COLO668 (cell line): ENCODE data around the gene JHY.

Experiments
- DNase-seq: peaks from one replicate; lab custom pipeline; 2025; ENCODE audit not compliant: unreplicated experiment; lab: John Stamatoyannopoulos, UW

JHY gene

GRCh38 chr11:122871302-122871701 is 11.3 kb upstream of the JHY start:
- no peak for DNase-seq

GRCh38 chr11:122872046-122872445 is 10.5 kb upstream of the JHY start:
- no peak for DNase-seq

- DNase-seq, result no peak
Observed at GRCh38 chr11:122874991-122875390, 7.6 kb upstream of the JHY start.

GRCh38 chr11:122877732-122878131 is 4.8 kb upstream of the JHY start:
- no peak for DNase-seq

- no peak for DNase-seq
Observed at GRCh38 chr11:122879785-122880184, 2.8 kb upstream of the JHY start.

- peak; percentile 57 for DNase-seq
Observed at GRCh38 chr11:122882857-122883645, 492 bp downstream of the JHY start.

- no peak for DNase-seq
Observed at GRCh38 chr11:122883646-122883979, 1.1 kb downstream of the JHY start.

- no peak for DNase-seq
Observed at GRCh38 chr11:122888162-122888561, 5.6 kb downstream of the JHY start.

GRCh38 chr11:122893131-122893530 is 10.6 kb downstream of the JHY start:
- DNase-seq, result no peak

GRCh38 chr11:122895563-122895962 is 13.0 kb downstream of the JHY start:
- DNase-seq, result peak; percentile 31

GRCh38 chr11:122897606-122898210 is 15.1 kb downstream of the JHY start:
- no peak for DNase-seq

- DNase-seq, result no peak
Observed at GRCh38 chr11:122898799-122899198, 16.2 kb downstream of the JHY start.

GRCh38 chr11:122900587-122901202 is 18.1 kb downstream of the JHY start:
- no peak for DNase-seq

- DNase-seq, result no peak
Observed at GRCh38 chr11:122902951-122903350, 20.4 kb downstream of the JHY start.

GRCh38 chr11:122910775-122911174 is 28.2 kb downstream of the JHY start:
- DNase-seq, result no peak

- no peak for DNase-seq
Observed at GRCh38 chr11:122917311-122917710, 34.8 kb downstream of the JHY start.

GRCh38 chr11:122918734-122919133 is 36.2 kb downstream of the JHY start:
- no peak for DNase-seq

GRCh38 chr11:122920579-122920978 is 38.0 kb downstream of the JHY start:
- DNase-seq, result peak; percentile 7

GRCh38 chr11:122922893-122923292 is 40.3 kb downstream of the JHY start:
- DNase-seq, result no peak

- DNase-seq, result no peak
Observed at GRCh38 chr11:122923302-122923701, 40.7 kb downstream of the JHY start.

- no peak for DNase-seq
Observed at GRCh38 chr11:122931510-122931909, 49.0 kb downstream of the JHY start.

- no peak for DNase-seq
Observed at GRCh38 chr11:122933416-122933815, 50.9 kb downstream of the JHY start.
